ENCODE measurements around the gene MADD.
"Not testable (repeated sequence)": the region's sequence is repeated elsewhere in the genome, so short reads cannot be mapped to it uniquely, and the experiment has no call there.

MADD gene

DNA sequence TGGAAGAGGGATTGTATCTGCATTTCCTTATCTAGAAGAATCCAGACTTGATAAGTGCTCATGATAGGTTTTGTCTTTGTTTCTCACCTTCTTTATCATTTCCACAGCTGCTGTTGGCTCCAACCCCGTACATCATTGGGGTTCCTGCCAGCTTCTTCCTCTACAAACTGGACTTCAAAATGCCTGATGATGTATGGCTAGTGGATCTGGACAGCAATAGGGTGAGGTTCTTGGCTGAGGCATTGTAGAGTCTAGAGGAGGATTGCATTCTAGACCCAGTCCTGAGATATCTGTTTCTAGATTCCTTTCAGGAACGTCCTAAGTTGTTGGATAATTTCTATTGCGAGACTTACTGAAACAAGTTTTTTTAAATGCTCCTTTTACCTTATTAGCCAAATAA is 8.1 kb downstream of the MADD start:
- DNase-seq: no peak

DNA sequence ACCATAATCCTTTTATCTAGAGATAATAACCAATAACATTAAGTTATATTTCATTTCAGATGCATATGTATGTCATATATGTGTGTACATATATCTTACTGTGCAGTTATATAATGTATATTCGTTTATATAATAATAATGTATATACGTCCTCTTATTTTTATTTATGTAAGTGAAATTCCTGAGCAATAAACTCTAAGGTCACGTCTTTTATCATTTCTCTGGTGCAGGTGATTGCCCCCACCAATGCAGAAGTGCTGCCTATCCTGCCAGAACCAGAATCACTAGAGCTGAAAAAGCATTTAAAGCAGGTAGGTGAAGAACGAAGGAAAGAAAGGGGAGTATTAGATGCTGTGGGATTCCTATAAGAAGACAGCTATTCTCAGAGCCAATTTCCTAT is 8.8 kb downstream of the MADD start:
- DNase-seq: no peak

DNA sequence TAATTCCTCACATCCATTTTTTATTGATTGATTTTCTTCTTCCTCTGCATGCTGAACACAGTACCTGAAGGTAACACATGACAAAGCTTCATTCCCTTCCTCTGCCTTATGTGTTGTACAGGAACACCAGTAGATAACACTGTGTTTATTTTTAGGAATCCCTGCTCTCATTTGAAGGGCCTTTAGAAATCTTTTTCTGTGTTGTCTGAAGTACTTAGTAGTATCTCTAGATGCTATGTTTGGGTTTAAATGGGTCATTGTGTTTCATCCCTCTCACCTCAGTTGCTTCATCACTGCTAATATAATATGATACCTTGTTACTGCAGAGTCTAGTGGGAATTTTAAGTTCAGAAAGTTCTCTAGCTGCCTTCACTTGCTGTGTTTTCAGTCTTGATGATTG is 10.2 kb downstream of the MADD start:
- DNase-seq: no peak

- DNase-seq: no peak
These were observed 10.9 kb downstream of the MADD start for GRCh38 chr11:47280860-47281259.

GRCh38 chr11:47282462-47282861 is 12.5 kb downstream of the MADD start:
- DNase-seq: no peak

DNA sequence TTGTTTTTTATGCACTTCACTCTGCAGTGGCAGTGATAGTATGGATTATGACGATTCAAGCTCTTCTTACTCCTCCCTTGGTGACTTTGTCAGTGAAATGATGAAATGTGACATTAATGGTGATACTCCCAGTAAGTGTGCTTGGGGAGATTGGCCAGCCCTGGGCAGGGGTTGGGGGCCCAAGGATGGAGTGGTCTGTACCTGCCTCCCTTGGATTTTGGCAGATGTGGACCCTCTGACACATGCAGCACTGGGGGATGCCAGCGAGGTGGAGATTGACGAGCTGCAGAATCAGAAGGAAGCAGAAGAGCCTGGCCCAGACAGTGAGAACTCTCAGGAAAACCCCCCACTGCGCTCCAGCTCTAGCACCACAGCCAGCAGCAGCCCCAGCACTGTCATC is 14.2 kb downstream of the MADD start:
- DNase-seq: no peak

DNA sequence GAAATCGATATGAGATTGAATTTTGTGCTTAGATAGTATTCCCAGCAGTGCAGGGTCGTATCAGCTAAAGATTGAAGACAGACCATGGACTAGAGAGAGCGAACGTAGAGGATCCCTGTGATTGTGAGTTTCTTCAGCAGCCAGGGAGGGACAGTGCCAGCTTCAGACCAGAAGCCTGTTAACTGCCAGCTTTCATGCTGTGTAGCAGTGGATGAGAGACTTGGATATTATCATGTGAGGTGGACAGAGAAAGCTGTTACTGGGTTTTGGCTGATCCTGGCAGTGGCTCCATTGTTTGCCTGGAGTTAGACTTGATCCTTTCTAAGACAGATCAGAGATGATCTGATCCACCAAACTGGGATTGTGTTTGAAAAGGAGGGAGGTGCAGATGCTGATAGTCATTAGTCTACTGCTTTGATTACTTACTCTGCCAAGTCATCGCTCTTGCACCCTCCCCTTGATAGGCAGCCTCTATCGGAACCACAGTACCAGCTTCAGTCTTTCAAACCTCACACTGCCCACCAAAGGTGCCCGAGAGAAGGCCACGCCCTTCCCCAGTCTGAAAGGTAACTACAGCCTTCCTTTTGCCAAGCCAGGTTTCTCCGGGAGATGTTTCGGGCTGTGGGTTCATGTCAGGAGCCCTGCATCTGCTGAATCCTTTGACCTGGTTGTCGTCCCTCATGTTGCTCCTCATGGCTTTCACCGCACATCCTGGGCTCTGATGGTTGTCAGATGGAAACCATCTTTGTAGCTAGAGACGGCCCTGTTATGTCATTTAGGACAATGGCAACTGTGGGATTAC is 16.2 kb downstream of the MADD start:
- DNase-seq: no peak

GRCh38 chr11:47288066-47288465 is 18.1 kb downstream of the MADD start:
- no peak for DNase-seq

GRCh38 chr11:47289856-47290255 is 19.9 kb downstream of the MADD start:
- no peak for DNase-seq

DNA sequence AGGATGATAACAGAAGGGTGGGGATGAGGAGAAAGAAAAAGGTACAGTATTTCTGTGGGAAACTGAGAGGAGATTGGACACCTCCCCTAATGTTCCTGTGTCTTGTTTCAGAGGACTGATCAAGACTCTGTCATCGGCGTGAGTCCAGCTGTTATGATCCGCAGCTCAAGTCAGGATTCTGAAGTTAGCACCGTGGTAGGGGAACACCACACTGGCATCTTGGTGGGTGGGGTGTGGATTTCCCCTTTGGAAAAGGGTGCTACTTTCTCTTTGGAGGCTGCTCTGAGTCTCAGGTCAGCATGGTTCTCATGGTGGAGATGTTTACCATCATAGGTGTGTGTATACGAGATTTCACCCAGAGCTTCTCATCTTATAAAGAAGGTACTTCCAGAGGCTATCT is 25.5 kb downstream of the MADD start:
- DNase-seq: no peak

DNA sequence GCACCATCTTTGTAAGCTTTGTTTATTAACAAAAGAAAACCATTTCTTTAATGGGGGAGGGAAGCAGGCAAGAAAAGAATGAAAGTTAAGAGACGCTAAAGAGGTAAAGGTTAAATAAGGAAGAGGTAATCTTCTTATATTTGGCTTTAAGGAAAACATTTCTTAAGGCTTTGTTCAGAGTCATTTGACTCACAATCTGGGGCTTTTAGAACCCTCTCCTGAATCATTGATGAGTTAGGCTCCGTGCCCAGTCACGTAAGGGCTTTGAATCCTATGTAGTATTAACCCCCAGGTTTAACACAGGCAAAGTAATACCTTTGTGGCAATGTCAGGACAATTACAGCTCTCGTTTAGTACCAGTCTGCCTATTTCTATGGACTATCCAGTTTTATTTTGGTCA is 26.1 kb downstream of the MADD start:
- no peak for DNase-seq

GRCh38 chr11:47299078-47299477 is 29.1 kb downstream of the MADD start:
- no peak for DNase-seq

DNA sequence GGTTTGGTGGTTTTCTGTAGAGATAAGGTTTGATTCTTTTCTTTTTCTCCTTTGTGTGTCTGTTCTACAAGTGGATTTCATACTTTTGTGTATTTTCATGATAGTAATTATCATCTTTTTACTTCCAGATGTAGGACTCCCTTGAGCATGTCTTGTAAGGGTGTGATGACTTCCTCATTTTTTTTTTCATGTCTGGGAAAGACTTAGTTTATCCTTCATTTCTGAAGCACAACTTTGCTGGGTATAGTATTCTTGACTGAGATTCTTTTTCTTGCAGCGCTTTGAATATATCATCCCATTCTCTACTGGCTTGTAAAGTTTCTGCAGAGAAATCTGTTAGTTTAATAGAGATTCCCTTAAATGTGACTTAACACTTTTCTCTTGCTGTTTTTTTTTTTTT is 32.9 kb downstream of the MADD start:
- DNase-seq: no peak

- DNase-seq: no peak
These were observed 36.0 kb downstream of the MADD start for GRCh38 chr11:47305734-47306483.

GRCh38 chr11:47306484-47306844 is 36.5 kb downstream of the MADD start:
- DNase-seq: no peak

GRCh38 chr11:47308050-47308823 is 38.3 kb downstream of the MADD start:
- DNase-seq: no peak

DNA sequence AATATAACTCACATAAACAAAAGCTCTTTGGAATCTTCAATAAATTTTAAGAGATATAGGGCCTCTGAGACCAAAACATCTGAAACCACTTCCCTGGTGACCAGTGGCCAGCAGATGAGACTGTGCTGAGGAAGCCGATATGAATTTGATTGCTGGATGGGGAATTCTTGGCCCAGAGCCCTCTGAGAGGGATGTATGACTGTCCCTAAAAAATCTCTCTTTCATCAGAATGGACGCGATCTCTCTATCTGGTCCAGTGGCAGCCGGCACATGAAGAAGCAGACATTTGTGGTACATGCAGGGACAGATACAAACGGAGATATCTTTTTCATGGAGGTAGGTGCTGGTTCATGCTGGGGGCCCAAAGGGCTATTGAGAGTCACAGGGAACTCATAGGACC is 45.1 kb downstream of the MADD start:
- DNase-seq: no peak

DNA sequence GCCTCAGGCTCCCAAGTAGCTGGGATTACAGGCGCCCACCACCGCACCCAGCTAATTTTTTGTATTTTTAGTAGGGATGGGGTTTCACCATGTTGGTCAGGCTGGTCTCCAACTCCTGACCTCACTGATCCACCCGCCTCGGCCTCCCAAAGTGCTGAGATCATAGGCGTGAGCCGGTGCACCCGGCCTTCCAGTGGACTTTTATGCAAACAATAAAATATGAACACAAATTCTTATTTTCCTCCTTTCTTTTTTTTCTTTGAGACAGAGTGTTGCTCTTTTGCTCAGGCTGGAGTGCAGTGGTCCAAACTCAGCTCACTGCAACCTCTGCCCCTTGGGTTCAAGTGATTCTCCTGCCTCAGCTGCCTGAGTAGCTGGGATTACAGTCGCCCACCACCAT is 46.6 kb downstream of the MADD start:
- DNase-seq: not testable (repeated sequence)

DNA sequence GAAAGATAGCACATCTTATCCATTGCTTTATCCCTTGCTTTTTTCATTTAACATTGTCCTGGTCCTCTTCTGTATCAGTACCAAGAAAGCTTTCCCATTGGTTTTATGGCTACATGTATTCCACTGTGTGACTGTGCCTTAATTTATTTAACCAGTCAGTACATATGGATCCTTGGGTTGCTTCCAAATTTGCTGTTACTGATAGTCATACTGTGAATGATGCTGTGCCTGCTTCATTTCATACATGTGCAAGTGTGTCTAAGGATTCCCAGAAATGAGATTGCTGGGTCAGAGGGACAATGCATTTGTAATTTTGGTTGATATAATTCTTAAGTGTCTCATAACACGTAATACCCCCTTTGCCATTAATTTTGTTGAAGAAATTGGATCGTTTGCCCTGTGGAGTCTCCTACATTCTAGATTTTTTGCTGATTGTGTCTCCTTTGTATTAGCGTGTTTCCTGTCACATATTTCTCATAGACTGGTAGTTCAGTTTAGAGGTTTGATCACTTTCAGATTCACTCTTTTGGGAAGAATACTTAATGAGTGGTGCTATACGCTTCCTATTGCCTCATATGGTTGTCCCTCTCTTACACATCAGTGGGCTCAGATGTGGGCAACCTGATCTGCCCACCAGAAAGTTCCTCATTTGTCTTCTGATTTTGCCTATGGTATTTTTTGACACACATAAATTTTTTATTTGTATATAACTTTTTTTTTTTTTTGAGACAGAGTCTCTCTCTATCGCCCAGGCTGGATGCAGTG is 47.3 kb downstream of the MADD start:
- DNase-seq: no peak

GRCh38 chr11:47318166-47318565 is 48.2 kb downstream of the MADD start:
- DNase-seq: no peak

DNA sequence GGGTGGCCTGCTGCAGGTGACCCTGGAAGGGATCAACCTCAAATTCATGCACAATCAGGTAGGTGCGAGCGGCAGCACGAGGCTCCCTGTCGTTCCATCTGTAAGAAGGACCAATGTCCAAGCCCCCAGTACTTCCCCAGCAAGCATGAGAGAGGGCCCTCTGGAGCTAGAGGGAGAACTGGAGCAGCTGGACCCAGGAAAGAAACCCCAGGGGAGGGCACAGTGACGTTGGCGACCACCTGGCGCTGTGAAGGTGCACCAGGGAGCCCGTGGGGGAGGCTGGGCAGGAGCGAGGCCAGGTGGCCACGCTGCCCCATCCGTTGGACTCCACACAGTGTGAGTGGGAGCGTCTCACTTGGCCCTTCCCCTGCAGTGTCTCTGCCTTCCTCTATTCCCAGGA is 54.6 kb downstream of the MADD start:
- DNase-seq: no peak

DNA sequence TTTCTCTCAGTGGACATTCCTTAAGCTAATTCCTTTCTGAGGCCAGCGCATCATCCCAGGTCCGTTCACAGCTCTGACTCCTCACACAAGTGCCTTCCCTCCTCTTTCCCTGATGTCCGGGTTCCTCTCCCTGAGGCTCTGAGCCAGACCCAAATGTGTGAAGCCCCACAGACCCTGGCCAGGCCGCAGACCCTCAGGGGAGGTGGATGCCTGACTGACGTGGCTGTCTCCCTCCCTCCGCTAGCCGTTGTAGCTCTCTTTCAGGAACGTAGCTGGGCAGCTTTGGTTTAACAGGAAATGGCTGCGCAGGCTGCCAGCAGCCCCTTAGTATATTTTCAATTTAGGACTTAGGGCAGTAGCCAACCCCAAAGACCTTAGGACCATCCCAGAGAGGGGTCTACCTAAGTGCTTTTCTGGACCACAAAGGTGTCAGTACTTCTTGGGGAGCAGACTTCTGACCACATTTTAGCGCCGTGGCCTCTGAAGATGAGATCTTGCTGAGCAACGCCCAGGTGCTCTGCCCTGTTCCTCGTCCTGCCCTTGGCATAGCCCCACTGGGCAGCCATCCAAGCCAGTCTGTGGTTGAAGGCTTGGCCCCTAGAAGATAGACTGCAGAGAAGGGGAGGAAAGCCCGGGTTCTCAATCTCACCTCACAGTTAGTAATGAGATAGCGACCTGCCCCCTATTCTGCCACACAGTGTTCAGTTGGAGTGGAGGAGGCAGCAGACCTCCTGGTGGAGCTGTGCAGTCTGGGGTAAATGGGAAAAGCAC is 55.5 kb downstream of the MADD start:
- no peak for DNase-seq

All from NCI-H146 (cell line).